Activated T-cell treated with anti-CD3 and anti-CD28 coated beads for 48 hours (primary cell): Measurements from ENCODE around the gene TARS3.

ENCODE experiments used
- DNase-seq: peaks from one replicate; pipeline ENCODE4 v3.0.0-alpha.2; 2020; ENCODE audit warnings: low read depth

The TARS3 gene

DNA sequence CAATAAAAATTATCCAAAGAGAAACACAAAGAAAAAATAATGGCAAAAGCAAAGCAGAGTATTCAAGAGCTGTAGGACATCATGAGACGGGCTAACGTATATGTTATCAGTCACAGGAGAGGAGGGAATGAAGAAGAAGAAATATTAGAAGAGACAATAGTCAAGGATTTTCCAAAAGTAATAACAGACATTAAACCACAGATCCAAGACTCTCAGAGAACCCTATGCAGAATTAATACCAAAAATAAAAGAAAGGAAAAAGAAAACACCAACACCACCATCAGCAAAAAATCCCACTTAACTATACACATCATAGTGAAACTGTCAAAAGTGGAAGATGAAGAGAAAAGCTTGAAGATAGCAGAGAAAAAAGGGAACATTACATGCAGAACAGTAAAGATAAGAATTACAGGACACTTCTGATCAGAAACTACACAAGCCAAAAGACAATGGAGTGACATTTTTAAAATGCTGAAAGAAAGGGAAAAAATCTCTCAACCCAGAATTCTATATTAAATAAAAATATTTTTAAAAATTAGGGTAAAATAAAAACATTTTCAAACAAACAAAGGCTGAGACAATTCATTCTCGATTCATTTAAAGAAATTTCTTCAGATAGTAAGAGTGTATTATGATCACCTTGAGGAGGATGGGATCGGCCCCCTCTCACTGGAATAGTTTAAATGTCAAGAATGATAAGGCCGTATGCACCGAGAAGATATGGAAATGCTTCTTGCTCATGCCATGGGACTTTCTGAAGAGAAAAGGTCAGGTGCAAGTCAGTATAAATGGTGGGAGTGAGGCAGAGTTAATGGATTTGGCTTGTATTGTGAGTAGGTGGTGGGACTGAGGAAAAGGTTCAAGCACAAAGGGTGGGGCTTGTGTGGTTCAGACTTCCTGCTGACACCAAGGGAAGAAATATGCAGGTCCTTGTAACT lies 100.6 kb downstream of the TARS3 start:
- no peak for DNase-seq

DNA sequence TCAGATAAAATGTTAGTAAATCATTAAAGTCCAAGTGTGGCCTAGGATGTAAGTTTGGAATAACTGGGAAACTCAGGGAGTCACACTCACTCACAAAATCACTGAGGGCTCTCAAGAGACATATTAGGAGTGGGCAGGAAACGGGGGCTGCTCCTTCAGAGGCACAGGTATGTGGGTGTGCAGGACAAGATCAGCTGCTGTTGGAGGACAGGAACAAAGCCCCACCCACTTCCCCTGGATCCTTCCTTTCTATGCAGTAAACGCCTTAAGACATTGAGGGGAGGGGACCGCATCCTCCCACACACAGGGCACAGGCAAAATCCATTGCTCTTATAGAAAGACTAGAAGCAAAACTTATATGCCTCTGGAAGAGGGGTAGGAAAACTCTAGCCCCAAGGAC lies 102.3 kb downstream of the TARS3 start:
- no peak for DNase-seq

DNA sequence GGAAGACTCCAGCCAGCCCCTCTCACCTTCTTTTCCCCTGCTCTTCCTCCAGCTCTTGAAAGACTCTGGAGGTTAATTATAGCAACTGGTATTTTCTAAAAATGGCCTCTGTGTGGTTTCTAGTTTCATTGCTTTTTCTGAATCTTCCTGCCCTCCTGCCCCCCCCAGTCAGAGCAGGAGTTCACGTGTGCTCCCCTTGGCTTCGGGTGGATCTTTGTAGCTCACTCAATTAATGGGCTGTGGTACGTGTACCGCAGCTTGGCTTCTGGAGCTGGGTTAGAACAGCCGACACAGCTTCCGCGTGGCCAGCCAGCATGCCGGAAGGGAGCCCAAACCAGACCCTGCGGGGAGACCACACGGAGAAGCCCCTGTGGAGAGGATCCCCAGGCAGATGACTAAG lies 103.6 kb downstream of the TARS3 start:
- DNase-seq: no peak

GRCh38 chr15:101619615-101619865 lies 104.7 kb downstream of the TARS3 start:
- DNase-seq: no peak

- DNase-seq: no peak
Measured at GRCh38 chr15:101618851-101619614, 105.2 kb downstream of the TARS3 start.

- DNase-seq: no peak
Measured at GRCh38 chr15:101618076-101618475, 106.2 kb downstream of the TARS3 start.

DNA sequence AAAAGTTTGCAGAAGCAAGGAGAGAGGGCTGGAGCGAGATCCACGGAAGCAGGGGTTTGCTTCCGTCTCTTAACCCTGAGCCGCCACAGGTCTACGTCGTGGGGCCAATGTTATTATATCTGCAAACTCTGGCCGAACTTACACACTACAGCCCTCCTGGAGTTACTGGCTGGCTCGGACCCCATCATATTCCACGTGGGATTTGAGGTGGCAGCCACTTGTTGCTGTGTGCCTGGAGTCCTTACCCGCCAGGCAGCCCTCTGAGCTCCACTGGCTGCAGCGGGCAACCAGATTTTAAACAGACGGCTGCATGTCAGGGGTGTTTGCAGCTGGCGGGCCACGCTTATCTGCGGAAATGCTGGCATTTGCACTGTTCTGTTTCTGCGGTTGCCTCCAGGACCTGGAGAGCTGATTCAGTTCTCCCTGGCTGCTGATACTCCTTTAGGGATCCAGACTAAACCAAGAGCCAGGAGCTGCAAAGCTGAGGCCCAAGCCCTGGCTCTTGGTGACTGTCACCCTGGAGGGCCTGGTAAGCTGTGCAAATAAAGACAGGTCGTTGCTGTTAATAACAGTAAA lies 106.8 kb downstream of the TARS3 start:
- no peak for DNase-seq

GRCh38 chr15:101615986-101616848 lies 108.1 kb downstream of the TARS3 start:
- DNase-seq: no peak

DNA sequence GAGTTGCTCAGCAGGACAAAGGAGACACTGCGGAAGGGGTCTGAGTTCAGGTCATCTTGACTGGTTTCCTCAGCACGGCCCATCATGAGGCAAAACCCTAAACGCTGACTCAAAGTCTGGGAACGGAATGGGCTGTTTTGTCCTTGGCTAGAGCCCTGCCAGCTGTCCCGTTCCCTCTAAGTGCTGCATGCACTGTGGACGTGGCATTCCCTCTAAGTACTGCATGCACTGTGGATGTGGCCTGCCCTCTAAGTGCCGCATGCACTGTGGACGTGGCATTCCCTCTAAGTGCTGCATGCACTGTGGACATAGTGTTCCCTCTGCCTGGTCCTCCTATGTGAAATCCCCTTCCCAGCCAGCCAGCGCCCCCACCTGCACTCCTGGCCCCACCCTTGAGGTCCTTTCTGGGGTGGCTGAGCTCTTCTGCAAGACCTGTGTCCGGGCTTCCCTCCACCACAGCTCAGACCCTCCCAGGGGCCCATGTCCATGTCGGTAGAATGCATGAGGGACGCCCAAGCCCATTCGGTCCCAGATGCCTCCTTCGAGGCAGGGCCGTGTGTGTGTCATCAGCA lies 108.8 kb downstream of the TARS3 start:
- DNase-seq: no peak

DNA sequence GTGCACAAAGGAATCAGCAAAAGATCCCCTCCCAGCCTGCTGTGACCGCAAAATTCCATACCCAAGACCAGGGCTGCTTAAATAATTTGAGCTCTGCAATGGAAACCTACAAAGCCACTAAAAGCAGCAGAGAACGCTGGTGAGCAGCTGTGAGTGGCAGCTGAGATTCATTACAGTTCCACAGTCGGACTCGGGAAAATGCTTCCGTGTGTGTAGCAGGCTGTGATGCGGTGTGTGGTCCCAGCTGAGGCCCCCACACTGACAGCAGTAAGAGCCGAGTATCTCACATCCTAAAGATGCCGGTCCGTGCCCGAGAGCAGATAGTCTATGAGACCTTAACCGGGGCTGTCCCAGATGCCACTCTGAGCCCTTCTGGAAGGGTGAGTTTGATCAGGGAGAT lies 109.5 kb downstream of the TARS3 start:
- DNase-seq: no peak

GRCh38 chr15:101614001-101614585 lies 110.2 kb downstream of the TARS3 start:
- DNase-seq: no peak

- DNase-seq: no peak
Measured at GRCh38 chr15:101613130-101614000, 110.9 kb downstream of the TARS3 start.

DNA sequence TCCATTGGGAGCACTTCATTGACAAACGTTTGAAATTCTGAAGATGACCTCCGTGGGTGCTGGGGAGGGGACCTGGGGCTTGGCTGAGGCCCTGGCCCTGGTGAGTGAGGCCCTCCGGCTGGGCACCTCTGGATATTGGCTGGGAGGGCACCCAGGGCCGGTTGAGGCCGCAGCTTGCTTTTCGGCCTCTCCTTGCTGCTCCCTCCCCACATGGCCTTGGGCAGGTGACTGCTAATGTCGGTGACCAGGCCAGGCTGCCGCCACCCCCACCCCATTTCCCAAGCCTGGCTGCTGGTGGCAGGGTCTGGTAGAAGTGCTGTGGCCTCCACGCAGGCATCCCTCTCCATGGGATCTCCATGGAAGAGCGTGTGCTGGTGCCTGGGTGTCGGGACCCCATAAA lies 111.6 kb downstream of the TARS3 start:
- no peak for DNase-seq

- DNase-seq: no peak
Measured at GRCh38 chr15:101611580-101612299, 112.5 kb downstream of the TARS3 start.

GRCh38 chr15:101611007-101611406 lies 113.3 kb downstream of the TARS3 start:
- DNase-seq: no peak

- DNase-seq: no peak
Measured at GRCh38 chr15:101610611-101611000, 113.7 kb downstream of the TARS3 start.

- DNase-seq: no peak
Measured at GRCh38 chr15:101609742-101610610, 114.3 kb downstream of the TARS3 start.

- no peak for DNase-seq
Measured at GRCh38 chr15:101608201-101608600, 116.1 kb downstream of the TARS3 start.

DNA sequence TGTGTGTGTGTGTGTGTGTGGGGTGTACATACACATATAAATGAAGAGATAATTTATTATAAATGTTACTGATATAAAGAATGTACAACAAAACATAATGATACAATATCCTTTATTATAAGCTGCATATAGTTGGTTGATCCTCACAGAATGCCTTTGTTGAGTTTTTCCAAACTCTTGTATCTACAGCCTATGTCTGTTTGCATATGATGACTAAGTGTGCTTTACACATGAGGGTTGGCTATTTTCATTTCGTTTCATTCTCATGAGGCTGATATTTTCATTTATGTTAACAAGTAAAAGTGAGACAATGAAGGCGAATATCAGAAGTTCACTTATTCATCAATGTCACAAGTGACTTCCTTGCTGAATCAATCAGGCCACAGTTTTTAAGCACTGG lies 117.2 kb downstream of the TARS3 start:
- no peak for DNase-seq
